Measurements from ENCODE around the gene CCDC159. TPM values are rescaled to one million over a fixed set of nuclear protein-coding genes. Genes with fewer than 3 reads are reported as not detected.

CCDC159 gene
- total RNA-seq, 4 donors from 2014 or later: 1.2 to 46.2 (median 16.4) TPM

Other genes with a start within 250 kb of the CCDC159 start
- 10 to 100 TPM in 1 of 4 donors, 1 to 10 TPM in 3; 1.8 to 21.8 (median 2.6) TPM for gene SPC24, start 190.7 kb upstream of the CCDC159 start, total RNA-seq
- 100 to 1,000 TPM; 326 to 762 (median 535) TPM for gene KANK2, start 149.0 kb upstream of the CCDC159 start, total RNA-seq
- 1 to 10 TPM in 1 of 4 donors, not detected in 3; 3.0 TPM for gene ANGPTL8, start 106.9 kb upstream of the CCDC159 start, total RNA-seq
- gene DOCK6, start 84.0 kb upstream of the CCDC159 start, total RNA-seq: 10 to 100 TPM; 13.5 to 89.4 (median 38.6) TPM
- gene TSPAN16, start 50.4 kb upstream of the CCDC159 start, total RNA-seq: not detected
- 10 to 100 TPM; 14.3 to 61.6 (median 25.7) TPM for gene RAB3D, start 6.9 kb upstream of the CCDC159 start, total RNA-seq
- 100 to 1,000 TPM in 1 of 4 donors, 10 to 100 TPM in 3; 41.2 to 117 (median 77.4) TPM for gene TMEM205, start 251 bp upstream of the CCDC159 start, total RNA-seq
- 10 to 100 TPM in 3 of 4 donors, 1 to 10 TPM in 1; 4.1 to 71.7 (median 23.7) TPM for gene PLPPR2, start 8.9 kb downstream of the CCDC159 start, total RNA-seq
- gene SWSAP1, start 28.1 kb downstream of the CCDC159 start, total RNA-seq: 1 to 10 TPM in 1 of 4 donors, under 1 TPM in 3; 0.48 to 3.5 (median 0.68) TPM
- 1 to 10 TPM; 1.8 to 5.9 (median 4.1) TPM for gene EPOR, start 37.8 kb downstream of the CCDC159 start, total RNA-seq
- gene RGL3, start 72.8 kb downstream of the CCDC159 start, total RNA-seq: 10 to 100 TPM in 3 of 4 donors, 1 to 10 TPM in 1; 1.0 to 19.0 (median 13.2) TPM
- 1 to 10 TPM in 1 of 4 donors, under 1 TPM in 1, not detected in 2; 0.48 to 4.4 TPM for gene ODAD3, start 88.6 kb downstream of the CCDC159 start, total RNA-seq
- 100 to 1,000 TPM in 3 of 4 donors, 10 to 100 TPM in 1; 65.3 to 228 (median 155) TPM for gene PRKCSH, start 89.1 kb downstream of the CCDC159 start, total RNA-seq
- gene ELAVL3, start 134.5 kb downstream of the CCDC159 start, total RNA-seq: 1 to 10 TPM in 1 of 4 donors, not detected in 3; 1.1 TPM
- 10 to 100 TPM in 1 of 4 donors, 1 to 10 TPM in 2, under 1 TPM in 1; 0.88 to 14.8 (median 6.3) TPM for gene ZNF653, start 159.3 kb downstream of the CCDC159 start, total RNA-seq
- gene ECSIT, start 182.6 kb downstream of the CCDC159 start, total RNA-seq: 100 to 1,000 TPM in 1 of 4 donors, 10 to 100 TPM in 3; 44.6 to 138 (median 58.2) TPM
- 1,000 to 10,000 TPM in 1 of 4 donors, 100 to 1,000 TPM in 3; 267 to 1,727 (median 599) TPM for gene CNN1, start 192.3 kb downstream of the CCDC159 start, total RNA-seq
- 10 to 100 TPM; 19.7 to 89.4 (median 38.9) TPM for gene ELOF1, start 212.7 kb downstream of the CCDC159 start, total RNA-seq
- 1 to 10 TPM; 2.5 to 7.7 (median 5.8) TPM for gene ACP5, start 231.1 kb downstream of the CCDC159 start, total RNA-seq